Ectodermal cell (in vitro differentiated cells): Measurements from ENCODE around the gene SPEM1.

Experiments used
- H3K27ac ChIP-seq: 2 replicates; pipeline ENCODE4 v1.7.0; 2013; ENCODE audit warnings: mild to moderate bottlenecking, low read depth, low read length; ENCODE audit not compliant: insufficient read depth, poor library complexity, severe bottlenecking
- H3K27me3 ChIP-seq: 2 replicates; pipeline ENCODE4 v1.7.0; 2013; ENCODE audit warnings: mild to moderate bottlenecking, low read length; ENCODE audit not compliant: insufficient read depth, control insufficient read depth, poor library complexity, severe bottlenecking
- H3K36me3 ChIP-seq: one replicate; pipeline ENCODE4 v1.7.0; 2013; ENCODE audit warnings: low read length; ENCODE audit not compliant: control insufficient read depth, insufficient read depth
- H3K4me1 ChIP-seq: one replicate; pipeline ENCODE4 v1.7.0; 2013; ENCODE audit warnings: low read length; ENCODE audit not compliant: control insufficient read depth, insufficient read depth
- H3K4me3 ChIP-seq: 2 replicates; pipeline ENCODE4 v1.7.0; 2013; ENCODE audit warnings: low read depth, low read length, control low read depth; ENCODE audit not compliant: insufficient read depth
- H3K9me3 ChIP-seq: 2 replicates; pipeline ENCODE4 v1.7.0; 2013; ENCODE audit warnings: mild to moderate bottlenecking, low read length, moderate library complexity; ENCODE audit not compliant: control insufficient read depth
- WGBS, 2 experiments: methylation state at CpG; one replicate each; pipeline ENCODE4 v1.1.7; 2013; ENCODE audit warnings: missing lambda C conversion rate in 2 of 2; 5-methylcytosine and 5-hydroxymethylcytosine counted together

Gene SPEM1

GRCh38 chr17:7408863-7409262 is 11.3 kb upstream of the SPEM1 start:
- Histone ChIP-seq H3K27ac (no peak overlapping the region), H3K4me3 (no peak overlapping the region), H3K27me3 (no peaks in the 10 kb centered on the region), H3K4me1 (peaks cover 22% of the 10 kb centered on the region), H3K9me3 (no peaks in the 10 kb centered on the region), H3K36me3 (peaks cover 24% of the 10 kb centered on the region)
- 93 to 94% methylated on average over 6 of the region's 6 CpGs for WGBS, 2 experiments

GRCh38 chr17:7409716-7410115 is 10.4 kb upstream of the SPEM1 start:
- Histone ChIP-seq H3K9me3 (no peaks in the 10 kb centered on the region), H3K4me1 (peaks cover 22% of the 10 kb centered on the region), H3K27me3 (no peaks in the 10 kb centered on the region), H3K36me3 (peaks cover 25% of the 10 kb centered on the region), H3K4me3 (no peak overlapping the region), H3K27ac (no peak overlapping the region)
- 95 to 97% methylated on average over 6 of the region's 6 CpGs for WGBS, 2 experiments

GRCh38 chr17:7410634-7411426 is 9.3 kb upstream of the SPEM1 start:
- H3K27me3 ChIP-seq = no peaks in the 10 kb centered on the region
- WGBS, 2 experiments = 95 to 96% methylated on average over 25 of the region's 25 CpGs
- H3K9me3 ChIP-seq = no peaks in the 10 kb centered on the region
- peaks cover 22% of the 10 kb centered on the region for H3K4me1 ChIP-seq
- H3K27ac ChIP-seq = no peak overlapping the region
- H3K4me3 ChIP-seq = no peak overlapping the region
- peaks cover 36% of the 10 kb centered on the region for H3K36me3 ChIP-seq

- no peak overlapping the region for H3K27ac ChIP-seq
- no peaks in the 10 kb centered on the region for H3K27me3 ChIP-seq
- WGBS, 2 experiments = 89 to 93% methylated on average over 8 of the region's 8 CpGs
- no peaks in the 10 kb centered on the region for H3K9me3 ChIP-seq
- no peak overlapping the region for H3K4me3 ChIP-seq
- H3K4me1 ChIP-seq = peaks cover 19% of the 10 kb centered on the region
- peaks cover 37% of the 10 kb centered on the region for H3K36me3 ChIP-seq
Observed at GRCh38 chr17:7411427-7411750, 8.7 kb upstream of the SPEM1 start.

DNA sequence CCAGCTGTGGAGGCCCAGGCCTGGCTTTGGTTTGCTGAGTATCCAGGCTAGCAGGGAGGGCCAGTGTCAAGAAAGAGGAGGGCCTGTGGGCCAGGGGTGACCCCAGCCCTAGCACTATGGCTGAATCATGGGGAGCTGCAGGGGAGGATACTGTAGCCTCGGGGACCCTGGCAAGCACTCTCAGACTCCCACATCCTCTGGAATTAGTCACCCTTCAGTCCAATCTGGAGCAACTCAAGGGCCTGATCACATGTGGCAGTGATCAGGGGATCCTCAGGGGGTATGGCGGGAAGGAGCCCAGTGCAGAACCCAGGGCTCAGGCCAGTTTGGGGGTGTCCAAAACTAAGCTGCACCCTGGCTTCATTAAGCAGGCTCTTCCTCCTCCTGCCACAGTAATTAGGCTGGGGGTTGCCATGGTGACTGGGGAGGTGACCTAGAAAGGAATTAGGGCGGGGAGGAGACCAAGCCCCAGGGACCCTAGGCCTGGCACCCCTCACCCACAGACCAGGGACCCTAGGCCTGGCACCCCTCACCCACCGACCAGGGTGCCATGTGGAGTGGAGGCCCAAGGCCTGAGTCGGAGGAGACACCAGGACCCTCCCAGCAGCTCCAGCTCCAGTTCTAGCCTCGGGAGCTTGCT is 6.7 kb upstream of the SPEM1 start:
- Histone ChIP-seq H3K4me1 (peaks cover 15% of the 10 kb centered on the region), H3K27me3 (no peaks in the 10 kb centered on the region), H3K36me3 (peaks cover 36% of the 10 kb centered on the region), H3K27ac (no peak overlapping the region), H3K9me3 (no peaks in the 10 kb centered on the region), H3K4me3 (no peak overlapping the region)
- WGBS, 2 experiments = 89 to 94% methylated on average over 6 of the region's 6 CpGs

- no peak overlapping the region for H3K4me3 ChIP-seq
- H3K9me3 ChIP-seq = no peaks in the 10 kb centered on the region
- peaks cover 28% of the 10 kb centered on the region for H3K4me1 ChIP-seq
- 88% methylated on average over 14 of the region's 14 CpGs for WGBS, 2 experiments
- no peaks in the 10 kb centered on the region for H3K27me3 ChIP-seq
- peaks cover 23% of the 10 kb centered on the region for H3K36me3 ChIP-seq
- H3K27ac ChIP-seq = no peak overlapping the region
Observed at GRCh38 chr17:7414837-7415236, 5.3 kb upstream of the SPEM1 start.

DNA sequence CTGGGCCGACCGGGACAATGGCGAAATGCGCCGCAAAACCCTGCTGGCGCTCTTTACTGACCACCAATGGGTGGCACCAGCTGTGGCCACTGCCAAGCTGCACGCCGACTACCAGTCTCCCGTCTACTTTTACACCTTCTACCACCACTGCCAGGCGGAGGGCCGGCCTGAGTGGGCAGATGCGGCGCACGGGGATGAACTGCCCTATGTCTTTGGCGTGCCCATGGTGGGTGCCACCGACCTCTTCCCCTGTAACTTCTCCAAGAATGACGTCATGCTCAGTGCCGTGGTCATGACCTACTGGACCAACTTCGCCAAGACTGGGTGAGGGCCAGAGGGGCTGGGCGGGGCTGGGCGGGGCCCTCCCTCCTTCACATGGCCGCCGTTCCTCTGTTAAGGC is 4.3 kb upstream of the SPEM1 start:
- Histone ChIP-seq H3K27ac (no peak overlapping the region), H3K4me3 (no peak overlapping the region), H3K27me3 (no peaks in the 10 kb centered on the region), H3K9me3 (no peaks in the 10 kb centered on the region), H3K4me1 (peaks cover 37% of the 10 kb centered on the region), H3K36me3 (peaks cover 13% of the 10 kb centered on the region)
- WGBS, 2 experiments = 95% methylated on average over 23 of the region's 23 CpGs

GRCh38 chr17:7416323-7416722 is 3.8 kb upstream of the SPEM1 start:
- 85% methylated on average over 5 to 6 of the region's 6 CpGs for WGBS, 2 experiments
- no peaks in the 10 kb centered on the region for H3K27me3 ChIP-seq
- no peak overlapping the region for H3K27ac ChIP-seq
- no peaks in the 10 kb centered on the region for H3K9me3 ChIP-seq
- no peak overlapping the region for H3K4me3 ChIP-seq
- peaks cover 12% of the 10 kb centered on the region for H3K36me3 ChIP-seq
- peaks cover 40% of the 10 kb centered on the region for H3K4me1 ChIP-seq

DNA sequence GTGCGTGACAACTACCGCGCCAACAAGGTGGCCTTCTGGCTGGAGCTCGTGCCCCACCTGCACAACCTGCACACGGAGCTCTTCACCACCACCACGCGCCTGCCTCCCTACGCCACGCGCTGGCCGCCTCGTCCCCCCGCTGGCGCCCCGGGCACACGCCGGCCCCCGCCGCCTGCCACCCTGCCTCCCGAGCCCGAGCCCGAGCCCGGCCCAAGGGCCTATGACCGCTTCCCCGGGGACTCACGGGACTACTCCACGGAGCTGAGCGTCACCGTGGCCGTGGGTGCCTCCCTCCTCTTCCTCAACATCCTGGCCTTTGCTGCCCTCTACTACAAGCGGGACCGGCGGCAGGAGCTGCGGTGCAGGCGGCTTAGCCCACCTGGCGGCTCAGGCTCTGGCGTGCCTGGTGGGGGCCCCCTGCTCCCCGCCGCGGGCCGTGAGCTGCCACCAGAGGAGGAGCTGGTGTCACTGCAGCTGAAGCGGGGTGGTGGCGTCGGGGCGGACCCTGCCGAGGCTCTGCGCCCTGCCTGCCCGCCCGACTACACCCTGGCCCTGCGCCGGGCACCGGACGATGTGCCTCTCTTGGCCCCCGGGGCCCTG is 3.0 kb upstream of the SPEM1 start:
- H3K36me3 ChIP-seq = peaks cover 12% of the 10 kb centered on the region
- no peaks in the 10 kb centered on the region for H3K27me3 ChIP-seq
- WGBS, 2 experiments = 94% methylated on average over 54 of the region's 54 CpGs

GRCh38 chr17:7418472-7419152 is 1.5 kb upstream of the SPEM1 start:
- 73 to 76% methylated on average over 18 of the region's 18 CpGs for WGBS, 2 experiments
- no peaks in the 10 kb centered on the region for H3K27me3 ChIP-seq

More for the DNA sequence above, 3.0 kb upstream of the SPEM1 start:
- no peak overlapping the region for H3K27ac ChIP-seq
- H3K9me3 ChIP-seq = no peaks in the 10 kb centered on the region
- H3K4me1 ChIP-seq = peaks cover 40% of the 10 kb centered on the region
- no peak overlapping the region for H3K4me3 ChIP-seq

More at GRCh38 chr17:7418472-7419152, 1.5 kb upstream of the SPEM1 start:
- H3K4me1 ChIP-seq = peaks cover 31% of the 10 kb centered on the region
- no peak overlapping the region for H3K4me3 ChIP-seq
- peaks cover 12% of the 10 kb centered on the region for H3K36me3 ChIP-seq
- peak overlapping the region; percentile 8 for H3K27ac ChIP-seq
- H3K9me3 ChIP-seq = no peaks in the 10 kb centered on the region
